Activated naive CD4-positive, alpha-beta T cell treated with anti-CD3 and anti-CD28 coated beads, Interleukin-2, amount 50 U/mL, for 16 hours (primary cell): ENCODE data around the gene RHOH.
A peak's percentile ranks its signal among the peaks of the same experiment; 100 is the strongest.

Experiments used
- DNase-seq: peaks from one replicate; pipeline ENCODE4 v3.0.0-alpha.2; 2020

The RHOH gene

DNA sequence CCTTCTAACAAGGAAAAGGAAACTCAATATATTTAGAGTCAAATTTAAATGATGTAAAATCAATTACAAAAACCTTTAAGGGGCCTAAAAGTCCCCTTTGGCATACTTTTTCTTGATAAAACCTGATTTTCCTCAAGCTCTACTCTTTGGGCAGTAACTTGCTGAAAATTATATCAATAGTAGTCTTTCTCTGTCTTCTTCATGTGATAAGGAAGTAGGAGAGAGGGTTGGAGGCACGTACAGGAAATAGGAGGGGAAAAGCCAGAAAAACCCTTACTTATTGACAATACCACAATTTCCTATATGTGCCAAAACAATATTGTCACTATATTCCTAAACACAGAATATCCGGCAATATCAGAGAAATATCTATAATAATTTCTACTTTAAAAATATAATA is 9.6 kb downstream of the RHOH start:
- DNase-seq, result no peak

DNA sequence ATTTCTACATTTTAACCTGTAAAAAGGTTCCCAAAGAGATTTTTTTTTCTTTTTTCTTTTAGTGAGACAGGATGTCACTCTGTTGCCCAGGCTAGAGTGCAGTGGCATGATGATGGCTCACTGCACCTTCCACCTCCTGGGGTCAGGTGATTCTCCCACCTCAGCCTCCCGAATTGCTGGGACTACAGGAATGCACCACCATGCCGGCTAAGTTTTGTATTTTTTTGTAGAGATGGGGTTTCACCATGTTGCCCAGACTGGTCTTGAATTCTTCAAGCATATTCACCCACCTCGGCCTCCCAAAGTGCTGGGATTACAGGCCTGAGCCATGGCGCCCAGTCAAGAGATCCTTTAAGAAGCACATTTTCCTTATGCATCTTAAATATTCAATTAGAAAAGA is 12.6 kb downstream of the RHOH start:
- DNase-seq, result no peak

DNA sequence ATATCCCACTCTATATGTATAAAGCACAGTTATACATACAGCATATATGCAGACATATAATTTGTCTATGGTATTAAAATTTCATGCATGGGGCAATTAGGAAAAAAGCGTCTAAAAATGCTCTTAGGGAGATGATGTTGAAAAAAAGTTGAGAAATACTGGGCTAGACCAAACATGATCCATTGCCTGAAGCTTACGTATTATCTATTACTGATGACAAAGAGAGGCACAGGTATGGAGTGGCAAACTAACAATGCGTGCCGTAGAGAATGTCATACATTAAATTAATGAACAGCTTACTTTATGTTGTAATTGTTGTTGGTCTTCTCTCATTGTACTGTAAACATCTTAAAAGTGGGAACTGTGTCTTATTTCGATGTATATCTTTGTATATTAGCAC is 13.9 kb downstream of the RHOH start:
- no peak for DNase-seq

DNA sequence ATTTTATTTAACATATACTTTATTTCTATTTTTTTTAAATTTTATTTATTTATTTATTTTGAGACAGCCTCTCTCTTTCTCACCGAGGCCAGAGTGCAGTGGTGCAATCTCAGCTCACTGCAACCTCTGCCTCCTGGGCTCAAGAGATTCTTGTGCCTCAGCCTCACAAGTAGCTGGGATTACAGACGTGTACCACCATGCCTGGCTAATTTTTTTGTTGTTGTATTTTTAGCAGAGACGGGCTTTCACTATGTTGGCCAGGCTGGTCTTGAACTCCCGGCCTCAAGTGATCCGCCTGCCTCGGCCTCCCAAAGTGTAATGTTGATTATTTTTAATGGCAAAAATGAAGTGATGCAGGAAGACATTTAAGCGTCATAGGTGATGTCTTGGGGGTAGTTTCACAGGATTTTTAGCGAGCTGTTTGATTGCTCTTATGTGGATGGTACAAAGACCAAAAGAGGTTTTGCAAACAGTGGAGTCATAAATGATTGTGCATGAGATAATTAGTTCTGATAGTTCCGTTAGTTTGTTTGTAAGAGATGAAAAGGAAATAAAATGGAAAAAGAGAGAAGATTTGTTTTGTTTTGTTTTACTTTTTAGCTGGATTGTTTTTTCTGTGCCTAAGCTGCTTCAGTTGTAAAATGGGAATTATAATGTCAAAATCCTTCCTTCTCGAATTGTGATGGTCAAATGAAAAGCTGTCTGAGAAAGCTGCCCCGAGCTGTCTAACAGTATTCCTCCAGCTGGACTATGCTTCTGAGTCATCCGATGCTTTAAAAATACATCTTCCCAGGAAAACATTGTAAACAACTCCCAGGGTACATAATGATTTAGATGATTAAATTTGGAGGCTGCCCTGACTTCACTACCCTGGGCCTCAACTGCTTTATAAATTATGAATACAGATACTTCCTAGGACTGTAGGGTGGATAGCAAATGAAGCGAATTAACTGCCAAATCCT is 14.7 kb downstream of the RHOH start:
- no peak for DNase-seq

DNA sequence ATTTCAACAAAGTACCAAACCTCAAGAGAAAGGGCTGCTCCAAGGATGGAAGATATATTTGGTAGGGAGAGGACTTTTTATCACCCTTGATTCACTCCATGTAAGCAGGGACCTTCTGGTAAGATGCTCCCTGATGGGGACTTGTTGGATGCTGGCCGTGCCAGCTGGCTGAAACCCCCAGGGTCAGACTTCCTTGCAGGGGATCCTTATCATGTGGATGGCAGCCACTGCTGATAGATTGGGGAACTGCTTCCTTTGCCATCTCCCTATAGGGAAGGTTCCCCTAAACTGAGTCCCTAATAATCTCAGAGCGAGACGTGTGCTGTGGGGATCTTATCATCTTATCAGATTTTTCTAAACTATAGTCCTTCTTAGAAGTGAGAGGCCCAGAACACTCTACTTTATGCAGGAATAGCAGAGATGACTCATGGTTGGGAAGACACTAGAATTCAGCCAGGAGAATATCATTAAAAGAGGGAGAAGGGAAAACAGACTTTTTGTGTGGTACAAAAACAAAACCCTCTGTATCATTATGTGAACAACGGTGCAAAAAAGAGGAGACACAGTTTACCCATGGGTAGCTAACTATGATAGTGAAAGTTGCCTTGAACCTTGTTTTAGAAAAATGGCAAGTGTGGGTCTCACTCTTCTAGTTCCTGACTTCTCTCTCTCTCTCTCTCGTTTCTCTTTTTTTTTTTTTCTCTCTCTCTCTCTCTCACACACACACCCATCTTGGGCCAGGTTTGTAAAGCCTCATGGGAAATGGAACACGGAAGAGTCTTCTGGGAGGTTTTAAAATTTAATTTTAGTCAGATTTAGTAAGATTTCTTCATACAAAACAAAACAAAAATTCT is 16.1 kb downstream of the RHOH start:
- no peak for DNase-seq

DNA sequence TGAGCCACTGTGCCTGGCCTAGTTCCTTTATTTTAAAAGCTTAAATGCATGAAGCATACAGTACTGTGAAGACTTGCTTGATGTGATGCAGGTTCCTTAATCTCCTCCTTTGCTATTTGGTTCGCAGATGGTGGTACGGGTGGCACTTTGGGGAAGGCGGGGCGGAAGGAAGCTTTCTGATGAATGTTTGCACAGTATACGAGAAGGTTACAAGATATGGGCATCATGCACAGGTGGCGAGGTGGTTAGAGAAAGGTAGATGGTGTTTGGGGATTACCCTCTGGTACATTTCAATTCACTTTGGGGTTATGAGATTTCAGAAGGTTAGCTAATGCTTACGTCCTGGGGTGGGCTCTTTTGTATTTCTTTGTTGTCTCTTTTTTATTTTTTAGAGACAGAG is 17.2 kb downstream of the RHOH start:
- no peak for DNase-seq

DNA sequence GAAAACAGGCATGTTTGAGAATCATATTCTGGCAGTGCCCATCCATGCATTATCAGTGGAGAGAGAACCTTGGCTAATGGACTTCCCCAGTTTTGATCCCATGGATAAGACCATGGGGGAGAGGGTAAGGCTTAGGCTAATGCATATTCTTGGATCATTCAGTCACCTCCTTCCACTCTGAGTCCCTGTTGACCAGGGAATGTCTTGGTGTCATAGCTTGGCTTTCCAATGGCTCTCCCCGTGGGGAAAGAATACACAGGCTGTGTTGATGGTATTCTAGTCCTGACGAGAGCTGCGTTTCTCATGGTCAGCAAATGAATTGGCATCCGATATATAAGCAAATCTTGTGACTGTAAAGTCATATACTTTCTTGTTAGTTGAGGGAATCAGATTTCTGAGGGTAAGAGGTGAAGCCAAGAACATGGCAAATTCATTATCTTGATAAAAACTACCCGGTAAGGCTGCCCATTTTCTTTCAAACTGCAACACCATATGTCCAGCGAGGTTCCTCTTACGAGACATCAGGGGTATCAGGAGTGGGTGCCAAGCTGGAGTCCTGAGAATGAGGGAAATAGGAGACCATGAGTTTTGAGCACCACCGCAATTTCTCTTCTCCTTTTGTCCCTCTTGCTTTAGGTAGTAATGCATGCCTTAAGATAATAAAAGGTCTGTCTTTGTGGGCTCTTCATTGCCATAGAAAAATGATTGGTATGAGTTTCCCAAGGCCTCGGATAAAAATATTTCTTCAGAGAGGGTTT is 18.0 kb downstream of the RHOH start:
- DNase-seq, result no peak

DNA sequence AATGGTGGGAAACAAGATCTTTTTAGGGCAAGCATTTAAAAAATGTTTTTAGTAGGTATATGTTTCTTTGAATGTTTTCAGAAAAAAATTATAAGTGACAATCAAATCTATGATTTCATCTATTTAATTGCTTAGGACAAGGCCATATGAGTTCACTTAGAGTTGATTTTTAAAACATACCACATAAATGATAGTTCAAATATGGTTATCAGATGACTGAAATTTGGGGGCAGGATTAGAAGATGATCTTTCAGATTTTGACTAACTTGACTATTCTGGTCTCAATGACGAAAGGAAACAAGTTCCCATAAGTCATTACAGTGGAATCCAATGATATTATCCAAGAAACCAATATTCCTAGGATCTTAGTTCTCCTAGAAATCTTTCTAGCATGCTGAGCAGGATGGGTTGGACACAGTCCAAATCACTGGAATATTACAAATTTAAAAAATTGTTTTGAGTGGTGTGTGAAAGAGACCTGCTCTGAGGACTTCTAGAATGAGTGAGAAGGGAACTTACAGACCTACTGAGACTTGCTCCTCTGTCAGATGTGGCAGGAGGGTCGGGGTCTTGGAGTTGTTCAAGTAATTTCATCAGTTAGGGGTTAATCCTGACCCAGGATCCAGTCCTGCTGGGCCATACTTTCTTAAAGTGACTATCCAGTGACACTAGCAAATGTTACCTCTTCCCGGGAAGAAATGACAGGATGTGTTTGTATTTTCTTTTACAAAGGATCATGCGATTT is 20.0 kb downstream of the RHOH start:
- no peak for DNase-seq

DNA sequence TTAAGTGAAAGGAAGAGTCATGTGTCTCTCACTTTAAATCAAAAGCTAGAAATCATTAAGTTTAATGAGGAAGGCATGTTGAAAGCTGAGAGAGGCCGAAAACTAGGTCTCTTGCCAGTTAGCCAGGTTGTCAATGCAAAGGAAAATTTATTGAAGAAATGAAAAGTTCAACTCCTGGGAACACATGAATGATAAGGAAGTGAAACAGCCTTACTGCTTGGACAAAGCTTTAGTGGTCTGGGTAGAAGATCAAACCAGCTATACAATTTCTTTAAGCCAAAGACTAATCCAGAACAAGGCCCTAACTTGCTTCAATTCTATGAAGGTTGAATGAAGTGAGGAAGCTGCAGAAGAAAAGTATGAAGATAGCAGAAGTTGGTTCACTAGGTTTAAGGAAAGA is 24.9 kb downstream of the RHOH start:
- DNase-seq, result no peak

DNA sequence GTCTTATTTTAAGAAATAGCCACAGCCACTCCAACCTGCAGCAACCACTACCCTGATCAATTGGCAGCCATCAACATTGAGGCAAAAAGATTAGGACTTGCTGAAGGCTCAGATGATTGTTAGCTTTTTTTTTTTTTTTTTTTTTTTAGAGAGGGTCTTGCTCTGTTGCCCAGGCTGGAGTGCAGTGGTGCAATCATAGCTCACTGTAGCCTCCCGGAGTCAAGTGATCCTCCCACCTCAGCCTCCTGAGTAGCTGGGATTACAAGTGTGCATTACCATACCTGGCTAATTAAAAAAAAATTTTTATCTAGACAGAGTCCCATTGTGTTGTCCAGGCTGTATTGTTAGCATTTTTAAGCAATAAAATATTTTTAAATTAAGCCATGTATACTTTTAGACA is 26.5 kb downstream of the RHOH start:
- no peak for DNase-seq

DNA sequence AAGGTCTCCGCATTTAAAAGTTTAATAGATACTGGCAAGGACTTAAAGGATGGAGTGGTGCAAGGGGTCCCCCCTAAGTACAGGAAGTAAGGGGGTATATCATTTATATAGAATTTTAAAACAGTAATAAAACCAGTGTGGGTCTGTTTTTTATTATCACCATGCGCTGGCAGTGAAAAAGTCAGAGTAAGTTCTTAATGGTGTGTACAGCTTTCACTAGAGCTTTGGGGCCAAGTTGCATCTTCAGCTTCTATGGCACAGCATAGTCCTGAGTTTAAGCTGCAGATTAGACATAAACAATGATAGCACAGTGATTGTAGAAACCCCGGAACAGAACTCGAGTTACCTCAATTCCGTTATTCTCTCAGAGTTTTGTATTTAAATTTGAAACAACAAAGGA is 27.6 kb downstream of the RHOH start:
- DNase-seq, result no peak

DNA sequence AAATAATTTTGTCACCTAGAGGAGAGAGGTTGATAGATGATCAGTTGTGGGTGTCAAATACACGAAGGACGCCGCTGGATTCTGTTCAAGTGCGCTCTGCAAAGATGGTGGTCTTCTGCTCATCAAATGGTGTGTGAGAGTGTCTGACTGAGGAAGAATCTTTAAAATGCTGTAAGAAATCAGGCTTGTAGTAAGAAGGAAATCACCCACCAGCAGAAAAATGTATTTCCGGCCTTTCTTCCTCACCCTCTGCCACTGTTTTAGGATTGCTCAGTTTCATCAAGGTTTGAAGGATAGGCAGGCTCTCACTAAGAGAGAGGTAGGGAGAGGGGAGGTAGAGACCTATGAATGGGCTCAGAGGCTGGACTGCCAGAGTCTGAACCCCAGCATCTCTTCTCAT is 28.7 kb downstream of the RHOH start:
- no peak for DNase-seq

DNA sequence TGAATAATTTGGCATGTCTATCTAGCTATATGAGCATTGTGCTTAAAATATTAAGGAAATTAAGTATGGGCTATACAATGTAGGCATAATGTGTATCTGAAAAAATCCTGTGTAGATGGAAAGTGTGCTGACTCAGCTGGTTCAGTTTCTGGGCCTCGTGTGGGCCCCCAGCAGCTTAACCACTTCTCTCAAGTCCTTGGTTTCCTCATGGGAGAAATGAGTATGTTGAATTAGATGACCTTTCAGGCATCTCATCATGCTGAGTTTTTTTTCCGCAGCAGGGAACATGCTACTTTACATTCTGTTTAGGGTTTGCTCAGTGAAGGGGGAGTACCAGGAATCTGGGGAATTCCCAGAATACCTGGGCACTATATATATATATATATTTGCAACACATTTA is 30.5 kb downstream of the RHOH start:
- peak; percentile 70 for DNase-seq

DNA sequence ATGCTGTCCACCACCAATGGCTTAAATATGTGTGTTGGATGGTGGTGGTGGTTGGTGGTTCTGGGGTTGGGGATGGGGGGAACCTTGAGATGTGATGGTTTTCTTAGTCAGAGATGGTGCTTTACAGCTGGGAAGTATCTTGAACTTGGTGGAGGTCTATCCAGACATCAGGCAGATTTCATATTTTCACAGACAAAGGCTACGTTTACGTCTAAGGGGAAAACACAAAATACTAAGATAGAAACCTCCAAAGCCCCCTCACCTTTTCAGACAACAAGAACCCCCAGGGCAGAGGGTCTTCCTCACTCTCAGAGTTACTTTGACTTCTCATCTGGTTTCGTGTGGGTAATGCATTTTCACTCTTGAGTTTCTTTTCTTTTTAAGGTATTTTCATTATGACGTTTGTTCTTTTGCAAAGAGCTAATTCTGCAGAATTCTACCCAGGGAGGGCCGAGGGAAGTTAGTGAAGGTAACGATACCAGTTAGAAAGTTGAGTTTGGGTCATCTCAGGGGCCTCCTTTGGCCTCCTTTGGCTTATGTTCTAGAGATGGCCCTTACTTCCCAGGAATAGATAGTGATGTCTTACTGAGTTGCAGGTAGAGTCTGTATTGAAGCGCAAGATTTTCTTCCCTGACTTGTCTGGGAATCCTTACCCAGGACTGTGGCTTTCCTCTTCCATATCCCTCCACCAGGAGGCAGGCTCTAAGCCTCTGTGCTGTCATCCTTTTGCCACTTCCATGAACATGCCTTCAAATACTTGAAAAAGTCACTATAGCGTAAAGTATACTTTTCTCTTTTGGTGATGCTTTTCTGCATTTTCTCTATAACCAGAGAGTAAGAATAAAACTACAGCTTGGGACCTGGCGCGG is 31.9 kb downstream of the RHOH start:
- DNase-seq, result no peak

DNA sequence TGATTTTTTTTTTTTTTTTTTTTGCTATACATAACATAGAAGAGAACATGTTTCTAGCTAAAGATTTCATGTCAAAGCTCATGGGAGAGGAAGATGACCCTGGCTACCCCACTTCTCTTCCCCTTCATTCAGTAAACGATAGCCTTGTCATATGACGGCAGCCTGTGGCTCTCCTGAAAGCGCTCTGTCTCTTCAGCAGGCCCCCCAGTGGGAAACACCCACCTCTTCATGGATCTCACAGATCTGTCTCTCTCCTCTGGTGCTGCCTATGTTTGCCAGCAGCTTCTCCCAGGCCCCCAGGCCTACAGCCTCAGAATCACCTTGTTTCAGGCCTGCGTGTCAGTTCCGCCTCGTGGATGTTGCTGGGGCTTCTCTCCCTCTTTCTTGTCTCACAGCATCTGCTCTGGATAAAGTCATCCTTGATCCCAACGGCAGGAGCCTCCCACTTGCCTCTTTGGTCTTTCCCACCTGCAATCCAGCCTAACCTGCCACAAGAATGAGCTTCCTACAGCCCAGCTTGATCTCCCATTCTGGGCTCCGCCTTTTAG is 34.6 kb downstream of the RHOH start:
- DNase-seq, result no peak

DNA sequence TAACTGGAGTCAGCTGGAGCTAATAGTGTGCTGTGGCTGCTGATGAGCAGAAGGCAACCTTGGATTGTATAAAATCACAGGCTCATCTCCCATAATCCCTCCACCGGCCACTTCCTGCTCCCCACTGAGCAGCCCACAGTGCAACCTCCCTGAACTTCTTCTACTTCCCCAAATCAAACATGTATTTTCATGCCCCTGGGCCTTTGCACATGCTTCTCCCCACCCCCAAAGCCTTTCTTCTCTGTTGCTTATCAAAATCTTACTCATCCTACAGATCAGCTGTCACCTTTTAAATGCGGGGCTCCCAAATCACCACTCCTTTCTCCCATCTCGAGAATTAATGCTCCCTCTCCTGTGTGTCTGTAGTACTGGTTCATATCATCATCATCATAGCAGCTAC is 35.8 kb downstream of the RHOH start:
- DNase-seq, result no peak

DNA sequence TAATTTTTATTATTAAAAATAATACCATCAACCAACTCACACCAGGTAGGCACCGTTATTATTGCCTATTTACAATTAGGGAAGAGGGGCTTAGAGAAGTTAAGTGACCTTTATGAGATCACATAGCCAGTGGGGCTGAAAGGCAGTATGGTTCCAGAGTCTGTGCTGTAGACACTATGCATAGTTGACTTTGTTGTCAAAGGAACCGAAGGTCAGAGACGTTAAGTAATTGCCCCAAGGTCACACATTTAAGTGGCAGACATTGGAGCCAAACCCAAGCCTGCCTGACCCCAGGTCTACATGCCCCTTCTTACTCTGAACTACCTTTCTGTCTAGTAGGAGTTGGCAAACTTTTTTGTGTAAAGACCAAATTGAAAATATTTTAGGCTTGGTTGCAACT is 36.4 kb downstream of the RHOH start:
- no peak for DNase-seq

DNA sequence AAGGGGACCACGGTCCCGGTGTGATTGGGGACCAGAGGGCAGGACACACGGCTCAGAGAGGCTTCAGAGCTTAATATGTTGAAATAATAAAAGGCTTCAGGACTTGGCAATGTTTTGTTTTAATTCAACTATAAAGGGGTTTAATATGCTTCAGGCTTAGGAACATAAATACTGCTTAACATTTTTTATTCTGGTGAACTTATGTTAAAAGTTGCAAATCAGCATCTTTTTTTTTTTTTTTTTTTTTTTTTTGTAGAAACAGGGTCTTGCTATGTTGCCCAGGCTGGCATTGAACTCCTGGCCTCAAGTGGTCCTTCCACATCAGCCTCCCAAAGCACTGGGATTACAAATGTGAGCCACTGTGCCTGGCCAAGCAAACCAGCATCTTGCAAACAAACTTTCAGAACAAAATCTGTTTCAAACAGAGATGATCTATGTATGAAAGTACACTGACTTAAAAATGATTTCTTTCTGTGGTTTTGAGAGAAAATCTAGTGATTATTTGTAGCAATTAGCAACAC is 37.7 kb downstream of the RHOH start:
- no peak for DNase-seq

DNA sequence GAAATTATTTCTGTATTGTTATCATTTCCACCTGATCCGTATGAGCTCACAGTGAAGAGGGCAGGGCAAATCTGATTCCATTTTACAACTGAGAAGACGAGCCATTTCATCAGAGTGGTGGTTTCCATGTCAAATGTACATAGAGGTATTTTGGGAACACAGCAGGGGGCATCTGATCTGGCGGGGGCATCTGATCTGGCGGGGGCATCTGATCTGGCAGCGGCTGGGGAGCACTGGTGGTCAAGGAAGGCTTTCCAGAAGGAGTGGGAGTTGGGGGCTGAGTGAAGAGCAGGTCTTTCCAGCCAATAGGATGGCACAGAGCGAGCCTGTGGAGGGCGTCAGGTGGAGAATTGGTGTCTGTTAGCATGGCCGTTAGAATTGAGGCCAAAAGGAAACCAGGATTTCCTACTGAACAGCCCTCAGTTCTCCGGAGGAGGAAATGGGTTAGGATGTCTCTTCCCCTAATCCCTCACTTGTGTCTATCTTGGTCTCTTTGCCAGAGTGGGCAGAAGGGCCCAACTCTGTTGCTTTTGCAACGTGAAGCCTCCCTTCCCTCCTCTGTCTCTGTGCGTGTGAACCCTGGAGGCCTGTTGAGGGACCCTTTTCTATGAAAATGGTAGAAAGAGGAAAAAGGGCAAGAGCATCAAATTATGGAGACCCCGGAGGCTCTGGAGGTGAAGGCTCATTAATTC is 41.3 kb downstream of the RHOH start:
- no peak for DNase-seq
